NCI-H128 (cell line): ENCODE results near the gene SLC8A1.

Experiments used
- DNase-seq: peaks from one replicate; lab custom pipeline; 2025; ENCODE audit not compliant: unreplicated experiment; lab: John Stamatoyannopoulos, UW

The SLC8A1 gene

GRCh38 chr2:40428439-40428838, 23.5 kb downstream of the SLC8A1 start:
- no peak for DNase-seq

GRCh38 chr2:40421631-40422297, 30.1 kb downstream of the SLC8A1 start:
- DNase-seq, result no peak

- no peak for DNase-seq
These were observed 31.4 kb downstream of the SLC8A1 start for GRCh38 chr2:40420478-40420877.

- no peak for DNase-seq
These were observed 32.5 kb downstream of the SLC8A1 start for GRCh38 chr2:40419364-40419762.

- DNase-seq, result no peak
These were observed 33.1 kb downstream of the SLC8A1 start for GRCh38 chr2:40418614-40419363.

- no peak for DNase-seq
These were observed 35.4 kb downstream of the SLC8A1 start for GRCh38 chr2:40416486-40416885.

- no peak for DNase-seq
These were observed 36.5 kb downstream of the SLC8A1 start for GRCh38 chr2:40415391-40415790.

- no peak for DNase-seq
These were observed 39.4 kb downstream of the SLC8A1 start for GRCh38 chr2:40412456-40412855.

GRCh38 chr2:40410695-40411094, 41.2 kb downstream of the SLC8A1 start:
- DNase-seq, result no peak

- DNase-seq, result no peak
These were observed 42.2 kb downstream of the SLC8A1 start for GRCh38 chr2:40409734-40410133.

- no peak for DNase-seq
These were observed 45.2 kb downstream of the SLC8A1 start for GRCh38 chr2:40406485-40407289.

- DNase-seq, result no peak
These were observed 46.4 kb downstream of the SLC8A1 start for GRCh38 chr2:40405465-40405864.

- DNase-seq, result no peak
These were observed 47.4 kb downstream of the SLC8A1 start for GRCh38 chr2:40404517-40404916.

GRCh38 chr2:40403233-40403836, 48.6 kb downstream of the SLC8A1 start:
- no peak for DNase-seq

- DNase-seq, result no peak
These were observed 50.0 kb downstream of the SLC8A1 start for GRCh38 chr2:40401896-40402295.

- no peak for DNase-seq
These were observed 51.4 kb downstream of the SLC8A1 start for GRCh38 chr2:40400336-40400953.

GRCh38 chr2:40397765-40398164, 54.1 kb downstream of the SLC8A1 start:
- DNase-seq, result no peak

- peak; percentile 10 for DNase-seq
These were observed 55.8 kb downstream of the SLC8A1 start for GRCh38 chr2:40396124-40396523.

- DNase-seq, result no peak
These were observed 56.5 kb downstream of the SLC8A1 start for GRCh38 chr2:40395169-40396073.

- DNase-seq, result no peak
These were observed 57.3 kb downstream of the SLC8A1 start for GRCh38 chr2:40394597-40394996.
